SU-DHL-6 (cell line): ENCODE data around the gene IL1RL1.

Experiments used
- H2AFZ ChIP-seq: fragments of 200-600 bp; sonication (generic); 2 replicates; pipeline ENCODE4 v1.6.1; 2014; ENCODE audit warnings: low read depth, mild to moderate bottlenecking, moderate library complexity, mixed read lengths, antibody characterized with exemption, low read length; ENCODE audit not compliant: severe bottlenecking
- H3F3A ChIP-seq: fragments of 200-600 bp; shearing (Covaris generic); 2 replicates; pipeline ENCODE4 v1.6.0; 2016; ENCODE audit warnings: antibody characterized with exemption, mild to moderate bottlenecking; ENCODE audit not compliant: insufficient read depth
- H3K27ac ChIP-seq: fragments of 200-600 bp; sonication (generic); 2 replicates; pipeline ENCODE4 v1.5.1; 2016; ENCODE audit warnings: low read depth, mild to moderate bottlenecking, low read length, moderate library complexity, mixed read lengths
- H3K27me3 ChIP-seq: fragments of 200-600 bp; sonication (generic), shearing (Covaris generic); 2 replicates; pipeline ENCODE4 v1.6.0; 2014; ENCODE audit warnings: mild to moderate bottlenecking, low read length
- H3K36me3 ChIP-seq: fragments of 200-600 bp; sonication (generic); 2 replicates; pipeline ENCODE4 v1.6.1; 2014; ENCODE audit warnings: mild to moderate bottlenecking, low read length, mixed read lengths
- H3K4me2 ChIP-seq: fragments of 300-600, 200-600 bp; shearing (Covaris generic), sonication (generic); 2 replicates; pipeline ENCODE4 v1.6.0; 2014; ENCODE audit warnings: low read length, low read depth, mild to moderate bottlenecking; ENCODE audit not compliant: poor library complexity, severe bottlenecking
- H3K4me3 ChIP-seq: fragments of 200-600 bp; sonication (generic); 2 replicates; pipeline ENCODE4 v1.5.1; 2014; ENCODE audit warnings: antibody characterized with exemption, low read length, mild to moderate bottlenecking, mixed read lengths; ENCODE audit not compliant: insufficient read depth, poor library complexity, severe bottlenecking
- H3K79me2 ChIP-seq: fragments of 200-600 bp; sonication (generic); 2 replicates; pipeline ENCODE4 v1.6.1; 2014; ENCODE audit warnings: mild to moderate bottlenecking, low read length, moderate library complexity; ENCODE audit not compliant: insufficient read depth
- H3K9ac ChIP-seq: fragments of 200-600 bp; sonication (generic); 2 replicates; pipeline ENCODE4 v1.7.0; 2014; ENCODE audit warnings: mild to moderate bottlenecking, low read length
- H3K9me2 ChIP-seq: fragments of 200-600 bp; sonication (generic); replicated peaks from 2 replicates; pipeline ENCODE4 v1.6.1; 2014; ENCODE audit warnings: low read length; ENCODE audit not compliant: insufficient read depth
- H3K9me3 ChIP-seq: fragments of 200-600 bp; sonication (generic); 2 replicates; pipeline ENCODE4 v1.6.1; 2014; ENCODE audit warnings: low read length, mixed read lengths; ENCODE audit not compliant: insufficient read depth
- H4K20me1 ChIP-seq: fragments of 200-600 bp; sonication (generic); 2 replicates; pipeline ENCODE4 v1.6.1; 2014; ENCODE audit warnings: low read depth, mild to moderate bottlenecking, antibody characterized with exemption, low read length, moderate library complexity, mixed read lengths
- CTCF ChIP-seq: fragments of 200-600 bp; sonication (generic); IDR thresholded peaks from one replicate; pipeline ENCODE4 v1.5.1; 2017; ENCODE audit warnings: antibody characterized with exemption, mild to moderate bottlenecking, low read length, moderate library complexity; ENCODE audit not compliant: insufficient read depth, poor library complexity, severe bottlenecking
- EZH2phosphoT487 ChIP-seq: fragments of 200-600 bp; sonication (generic), shearing (Covaris generic); conservative IDR thresholded peaks from 2 replicates; pipeline ENCODE4 v1.6.1; 2018; ENCODE audit warnings: mild to moderate bottlenecking, antibody characterized with exemption, low read length, moderate library complexity, mixed read lengths

IL1RL1 gene

GRCh38 chr2:102399499-102400141, 88.3 kb downstream of the IL1RL1 start:
- no peaks in the 10 kb centered on the region for H3F3A ChIP-seq
- no peaks in the 10 kb centered on the region for H3K27me3 ChIP-seq
- no peaks in the 10 kb centered on the region for H4K20me1 ChIP-seq
- H3K36me3 ChIP-seq = no peaks in the 10 kb centered on the region
- H2AFZ ChIP-seq = no peak overlapping the region
- no peak overlapping the region for H3K4me2 ChIP-seq
- H3K79me2 ChIP-seq = no peaks in the 10 kb centered on the region
- no peaks in the 10 kb centered on the region for H3K9me3 ChIP-seq
- no peak overlapping the region for H3K9ac ChIP-seq
- TF ChIP-seq CTCF = no peak
- no peak for TF ChIP-seq EZH2phosphoT487
- H3K9me2 ChIP-seq = no peaks in the 10 kb centered on the region
- no peak overlapping the region for H3K27ac ChIP-seq
- no peak overlapping the region for H3K4me3 ChIP-seq

- Histone ChIP-seq H2AFZ (no peak overlapping the region), H4K20me1 (no peaks in the 10 kb centered on the region), H3K9me3 (no peaks in the 10 kb centered on the region), H3K36me3 (no peaks in the 10 kb centered on the region), H3K79me2 (no peaks in the 10 kb centered on the region), H3K27ac (no peak overlapping the region), H3F3A (no peaks in the 10 kb centered on the region), H3K4me3 (no peak overlapping the region), H3K9me2 (no peaks in the 10 kb centered on the region), H3K9ac (no peak overlapping the region), H3K4me2 (no peak overlapping the region), H3K27me3 (no peaks in the 10 kb centered on the region)
- TF ChIP-seq CTCF (no peak), EZH2phosphoT487 (no peak)
Observed at GRCh38 chr2:102401456-102401855, 90.1 kb downstream of the IL1RL1 start.
